Ramos (cell line): ENCODE data around the gene KIFAP3.
"Not testable (repeated sequence)": the region's sequence is repeated elsewhere in the genome, so short reads cannot be mapped to it uniquely, and the experiment has no call there.

Source experiments
- in situ Hi-C: fragments of 300-500 bp; cut with MboI; formaldehyde crosslinking; loops from one replicate; pipeline ENCODE4 v1.14.3; 2022; ENCODE audit warnings: low sequenced_read_pairs; ENCODE audit not compliant: unreplicated experiment

KIFAP3 gene

GRCh38 chr1:169928438-169929209, 145.9 kb downstream of the KIFAP3 start:
- in situ Hi-C loops: no loop called here

GRCh38 chr1:169925505-169926482, 148.7 kb downstream of the KIFAP3 start:
- in situ Hi-C loops: no loop called here

GRCh38 chr1:169924829-169925228, 149.7 kb downstream of the KIFAP3 start:
- in situ Hi-C loops: no loop called here

- in situ Hi-C loops: no loop called here
These were observed 150.4 kb downstream of the KIFAP3 start for GRCh38 chr1:169924063-169924462.

GRCh38 chr1:169921080-169921479, 153.4 kb downstream of the KIFAP3 start:
- in situ Hi-C loops: no loop called here

- in situ Hi-C loops: no loop called here
These were observed 155.6 kb downstream of the KIFAP3 start for GRCh38 chr1:169918927-169919326.

- in situ Hi-C loops: not testable (repeated sequence)
These were observed 156.3 kb downstream of the KIFAP3 start for GRCh38 chr1:169918220-169918619.

GRCh38 chr1:169915150-169915549, 159.3 kb downstream of the KIFAP3 start:
- in situ Hi-C loops: no loop called here

GRCh38 chr1:169914531-169914930, 160.0 kb downstream of the KIFAP3 start:
- in situ Hi-C loops: no loop called here

GRCh38 chr1:169909499-169909898, 165.0 kb downstream of the KIFAP3 start:
- in situ Hi-C loops: no loop called here

- in situ Hi-C loops: no loop called here
These were observed 167.6 kb downstream of the KIFAP3 start for GRCh38 chr1:169906938-169907337.

GRCh38 chr1:169904834-169905233, 169.7 kb downstream of the KIFAP3 start:
- in situ Hi-C loops: no loop called here

- in situ Hi-C loops: no loop called here
These were observed 171.7 kb downstream of the KIFAP3 start for GRCh38 chr1:169902751-169903150.

- in situ Hi-C loops: no loop called here
These were observed 173.4 kb downstream of the KIFAP3 start for GRCh38 chr1:169901115-169901514.

GRCh38 chr1:169900571-169900970, 173.9 kb downstream of the KIFAP3 start:
- in situ Hi-C loops: no loop called here

- in situ Hi-C loops: no loop called here
These were observed 174.8 kb downstream of the KIFAP3 start for GRCh38 chr1:169899519-169900217.

- in situ Hi-C loops: no loop called here
These were observed 178.5 kb downstream of the KIFAP3 start for GRCh38 chr1:169896013-169896412.

- in situ Hi-C loops: no loop called here
These were observed 179.9 kb downstream of the KIFAP3 start for GRCh38 chr1:169894424-169895145.

GRCh38 chr1:169893645-169894423, 180.7 kb downstream of the KIFAP3 start, which contains the start of gene SCYL3:
Gene SCYL3 (minus strand): TSS chr1:169893896. CDS start chr1:169888840, 5,056 bp downstream.
- in situ Hi-C loops: no loop called here
